HepG2 (cell line): ENCODE data around the gene FCER1G. TPM values are rescaled to one million over a fixed set of nuclear protein-coding genes. Genes with fewer than 3 reads are reported as not detected.

Experiments
- CEBPG ChIP-seq: IDR thresholded peaks from 2 replicates; pipeline ENCODE4 v1.6.1; 2016
- EED ChIP-seq: sonication (generic); formaldehyde crosslinking; IDR thresholded peaks from 2 replicates; pipeline ENCODE4 v1.5.0; 2020; ENCODE audit warnings: mild to moderate bottlenecking, missing genetic modification reagents
- GATA4 ChIP-seq: sonication (generic); IDR thresholded peaks from 2 replicates; pipeline ENCODE4 v1.6.1; 2016; ENCODE audit warnings: antibody characterized with exemption, low read depth, borderline replicate concordance
- KLF12 ChIP-seq: sonication (generic); formaldehyde crosslinking; IDR thresholded peaks from 2 replicates; pipeline ENCODE4 v1.4.0; 2020; ENCODE audit warnings: missing genetic modification reagents, borderline replicate concordance
- KMT2B ChIP-seq: IDR thresholded peaks from 2 replicates; pipeline ENCODE4 v1.6.1; 2016; ENCODE audit warnings: missing genetic modification reagents, missing compliant biosample characterization
- MAFF ChIP-seq: IDR thresholded peaks from 2 replicates; pipeline ENCODE4 v1.6.1; 2011; ENCODE audit warnings: low read depth, low read length, improper control_type of control experiment
- MTA1 ChIP-seq: sonication (generic); formaldehyde crosslinking; IDR thresholded peaks from 2 replicates; pipeline ENCODE4 v1.4.0; 2020; ENCODE audit warnings: missing genetic modification reagents, mild to moderate bottlenecking, borderline replicate concordance
- NR2F1 ChIP-seq, 2 experiments: fragments of 450-650 bp in 1 of 2; formaldehyde crosslinking in 1 of 2; IDR thresholded peaks; 2 replicates each; pipeline versions ENCODE4 v1.5.0 to v1.6.1; 2016 to 2020; ENCODE audit warnings: mild to moderate bottlenecking in 1 of 2, missing compliant biosample characterization in 1 of 2, missing genetic modification reagents in 1 of 2, moderate library complexity in 1 of 2
- PRDM15 ChIP-seq: sonication (generic); formaldehyde crosslinking; IDR thresholded peaks from 2 replicates; pipeline ENCODE4 v1.4.0; 2020; ENCODE audit warnings: missing genetic modification reagents
- RAD51 ChIP-seq: fragments of 450-650 bp; IDR thresholded peaks from 2 replicates; pipeline ENCODE4 v1.6.1; 2016; ENCODE audit warnings: borderline replicate concordance
- REXO4 ChIP-seq: sonication (generic); formaldehyde crosslinking; IDR thresholded peaks from 2 replicates; pipeline ENCODE4 v1.8.0; 2022; ENCODE audit warnings: missing genetic modification reagents, mild to moderate bottlenecking, borderline replicate concordance
- SMAD1 ChIP-seq: sonication (generic); formaldehyde crosslinking; IDR thresholded peaks from 2 replicates; pipeline ENCODE4 v1.4.0; 2020; ENCODE audit warnings: missing genetic modification reagents, low read depth, mild to moderate bottlenecking, borderline replicate concordance
- SNAPC2 ChIP-seq: sonication (generic); formaldehyde crosslinking; IDR thresholded peaks from 2 replicates; pipeline ENCODE4 v1.8.1; 2022; ENCODE audit warnings: mild to moderate bottlenecking, missing genetic modification reagents
- SRF ChIP-seq: IDR thresholded peaks from 2 replicates; pipeline ENCODE4 v1.6.1; 2011; ENCODE audit warnings: mild to moderate bottlenecking, low read depth, low read length, moderate library complexity
- SSRP1 ChIP-seq: IDR thresholded peaks from 2 replicates; pipeline ENCODE4 v1.6.1; 2016; ENCODE audit warnings: control low read depth
- WIZ ChIP-seq: sonication (generic); formaldehyde crosslinking; IDR thresholded peaks from 2 replicates; pipeline ENCODE4 v1.5.1; 2020; ENCODE audit warnings: mild to moderate bottlenecking, missing genetic modification reagents
- ZBED4 ChIP-seq: sonication (generic); formaldehyde crosslinking; IDR thresholded peaks from 2 replicates; pipeline ENCODE4 v1.4.0; 2020; ENCODE audit warnings: missing genetic modification reagents, borderline replicate concordance
- ZBTB42 ChIP-seq: sonication (generic); formaldehyde crosslinking; IDR thresholded peaks from 2 replicates; pipeline ENCODE4 v1.5.0; 2020; ENCODE audit warnings: mild to moderate bottlenecking, missing genetic modification reagents
- ZNF3 ChIP-seq: IDR thresholded peaks from 2 replicates; pipeline ENCODE4 v1.7.0; 2017; ENCODE audit warnings: inconsistent platforms
- ZNF317 ChIP-seq: sonication (generic); formaldehyde crosslinking; IDR thresholded peaks from 2 replicates; pipeline ENCODE4 v1.5.0; 2020; ENCODE audit warnings: mild to moderate bottlenecking, missing genetic modification reagents
- ZNF333 ChIP-seq: sonication (generic); formaldehyde crosslinking; IDR thresholded peaks from 2 replicates; pipeline ENCODE4 v1.4.0; 2020; ENCODE audit warnings: mild to moderate bottlenecking, missing genetic modification reagents, borderline replicate concordance
- ZNF33A ChIP-seq: sonication (generic); formaldehyde crosslinking; IDR thresholded peaks from 2 replicates; pipeline ENCODE4 v1.5.1; 2020; ENCODE audit warnings: missing genetic modification reagents, mild to moderate bottlenecking, moderate library complexity, borderline replicate concordance
- ZNF556 ChIP-seq: sonication (generic); formaldehyde crosslinking; IDR thresholded peaks from 2 replicates; pipeline ENCODE4 v1.4.0; 2020; ENCODE audit warnings: mild to moderate bottlenecking, missing genetic modification reagents, borderline replicate concordance
- ZNF660 ChIP-seq: sonication (generic); formaldehyde crosslinking; IDR thresholded peaks from 2 replicates; pipeline ENCODE4 v1.5.1; 2020; ENCODE audit warnings: mild to moderate bottlenecking, low read depth, missing genetic modification reagents, borderline replicate concordance
- polyA plus RNA-seq, 8 experiments: library from polyadenylated mRNA; depleted of rRNA in 3 of 8; stranded (reverse) in 7 of 8; unstranded in 1 of 8; fragments of >200 nt; fragmentation: Illumina TruSeq in 4 of 8; extraction: Trizol in 4 of 8; gene quantifications; 2 replicates each; pipeline versions ENCODE4 v1.2.1 to v1.2.3, GENCODE V29; 2011 to 2016; ENCODE audit warnings: low read depth in 4 of 8, missing spikeins in 1 of 8, mixed read lengths in 1 of 8; ENCODE audit not compliant: insufficient read depth in 1 of 8
- total RNA-seq, 5 experiments: library from RNA; depleted of rRNA; stranded (reverse); fragments of >200 nt; fragmentation: Illumina TruSeq; extraction: Trizol; gene quantifications; 2 replicates each; pipeline ENCODE4 v1.2.3, GENCODE V29; 2016; ENCODE audit warnings: low read depth in 1 of 5

FCER1G gene
- total and polyA plus RNA-seq, 2 of the 13 experiments (the other 11 are each of a cell fraction or from before 2014, with no cell fraction given): 1.3 to 6.4 TPM

GRCh38 chr1:161218301-161219077, 3.4 kb downstream of the FCER1G start (continued):
- no peak for TF ChIP-seq ZNF333 (CRISPR knock-in tag)
- TF ChIP-seq ZNF556 (CRISPR knock-in tag): 0 out of 2 replicates have a peak, but pooled peaks have one; percentile 23
- no peak for TF ChIP-seq ZNF317 (CRISPR knock-in tag)
- TF ChIP-seq RAD51: no peak
- TF ChIP-seq SMAD1: no peak
- no peak for TF ChIP-seq SNAPC2 (CRISPR knock-in tag)
- TF ChIP-seq NR2F1 (CRISPR knock-in tag; IDR thresholded peaks at IDR 0.05): no peak; a peak in 1 of 4 replicates
- no peak for TF ChIP-seq ZNF33A
- no peak for TF ChIP-seq KMT2B
- no peak for TF ChIP-seq ZBED4 (CRISPR knock-in tag)
- peak; percentile 88; the same call in 1 of the 2 replicates for TF ChIP-seq GATA4
- no peak for TF ChIP-seq PRDM15 (CRISPR knock-in tag)
- TF ChIP-seq WIZ (CRISPR knock-in tag): no peak
- no peak for TF ChIP-seq EED (CRISPR knock-in tag)
- TF ChIP-seq MAFF: no peak
- no peak for TF ChIP-seq REXO4 (CRISPR knock-in tag)
- TF ChIP-seq SSRP1 (CRISPR knock-in tag): 0 out of 2 replicates have a peak, but pooled peaks have one; percentile 37
- TF ChIP-seq KLF12 (CRISPR knock-in tag): peak; percentile 40; the same call in 1 of the 2 replicates
- peak; percentile 73; the same call in 1 of the 2 replicates for TF ChIP-seq MTA1
- no peak for TF ChIP-seq ZBTB42 (CRISPR knock-in tag)
- no peak for TF ChIP-seq ZNF3
- TF ChIP-seq CEBPG: peak; percentile 50
- TF ChIP-seq SRF: no peak
- no peak for TF ChIP-seq ZNF660 (CRISPR knock-in tag)
